Natural killer cell (primary cell): ENCODE data around the gene MCRS1. TPM values are rescaled to one million over a fixed set of nuclear protein-coding genes. Genes with fewer than 3 reads are reported as not detected.

Experiments
- ATAC-seq, 3 donors: fragments of 150-1000 bp in 2 of 3; fragments of 200-7000 bp in 1 of 3; cut with Tn5 transposase; 1 replicate in 1 of 3; 2 replicates in 2 of 3; pipeline ENCODE4 v1.10.0; 2021; ENCODE audit warnings: mild to moderate bottlenecking in 2 of 3, moderate library complexity in 2 of 3
- DNase-seq, 2 donors: peaks; one replicate each; pipeline versions ENCODE4 v3.0.0 to v3.0.0-alpha.2; 2013 to 2021; ENCODE audit warnings: mixed read lengths in 1 of 2
- H3K27ac ChIP-seq: one replicate; pipeline ENCODE4 v1.5.1; 2013; ENCODE audit warnings: mild to moderate bottlenecking, low read length
- H3K27me3 ChIP-seq: one replicate; pipeline ENCODE4 v1.6.1; 2013; ENCODE audit warnings: low read length; ENCODE audit not compliant: control insufficient read depth, insufficient read depth
- H3K36me3 ChIP-seq: one replicate; pipeline ENCODE4 v1.6.1; 2013; ENCODE audit warnings: low read length; ENCODE audit not compliant: control insufficient read depth, insufficient read depth
- H3K4me1 ChIP-seq: one replicate; pipeline ENCODE4 v1.6.1; 2013; ENCODE audit warnings: low read length; ENCODE audit not compliant: control insufficient read depth, insufficient read depth
- H3K4me3 ChIP-seq: one replicate; pipeline ENCODE4 v1.5.1; 2013; ENCODE audit warnings: low read length
- H3K9me3 ChIP-seq: one replicate; pipeline ENCODE4 v1.6.1; 2013; ENCODE audit warnings: low read length; ENCODE audit not compliant: control insufficient read depth, insufficient read depth
- H3K27ac Mint-ChIP-seq, 2 donors: one replicate each; pipeline ENCODE4 v1.8.0; 2022; ENCODE audit warnings: mild to moderate bottlenecking in 2 of 2, mixed read lengths in 2 of 2, moderate library complexity in 1 of 2
- H3K27me3 Mint-ChIP-seq, 2 donors: one replicate each; pipeline ENCODE4 v1.8.0; 2022; ENCODE audit warnings: low read depth in 2 of 2, mixed read lengths in 2 of 2
- H3K36me3 Mint-ChIP-seq: one replicate; pipeline ENCODE4 v1.8.0; 2022; ENCODE audit warnings: mixed read lengths
- H3K4me1 Mint-ChIP-seq, 2 donors: one replicate each; pipeline ENCODE4 v1.8.0; 2022; ENCODE audit warnings: mixed read lengths in 2 of 2
- H3K4me3 Mint-ChIP-seq: one replicate; pipeline ENCODE4 v1.8.0; 2022; ENCODE audit warnings: mild to moderate bottlenecking, moderate library complexity, mixed read lengths
- H3K9me3 Mint-ChIP-seq, 2 donors: one replicate each; pipeline ENCODE4 v1.8.0; 2022; ENCODE audit warnings: mixed read lengths in 2 of 2
- CTCF ChIP-seq: fragments of 200-600 bp; IDR thresholded peaks from one replicate; pipeline ENCODE4 v1.8.0; 2022; ENCODE audit warnings: antibody characterized with exemption
- WGBS: methylation state at CpG from one replicate; pipeline ENCODE4 v1.1.7; 2013; ENCODE audit warnings: missing lambda C conversion rate; ENCODE audit not compliant: insufficient coverage; 5-methylcytosine and 5-hydroxymethylcytosine counted together
- intact Hi-C: fragments of 100-400 bp; cut with micrococcal nuclease; formaldehyde crosslinking; loops from one replicate; pipeline ENCODE4 v1.14.2; 2022
- total RNA-seq, 4 donors: library from RNA; stranded (reverse); fragments of 120-200 nt in 1 of 4; gene quantifications; one replicate each; pipeline versions ENCODE4 v1.2.3 to v1.2.4, GENCODE V29; 2013 to 2022

MCRS1 gene
- total RNA-seq, 3 donors from 2014 or later (not counting 1 experiment from before 2014, with no cell fraction given): 78.4 to 96.5 (median 83.9) TPM

GRCh38 chr12:49562233-49562632 lies 5.7 kb downstream of the MCRS1 start:
- TF ChIP-seq CTCF: no peak
- Mint-ChIP-seq H3K27me3 (no peaks in the 10 kb centered on the region), H3K9me3 (no peaks in the 10 kb centered on the region), H3K4me1 (peaks cover 35 to 39% of the 10 kb centered on the region in 2 donors), H3K27ac (peak overlapping the region in 1 of 2 donors; percentile 2), H3K36me3 (peaks cover 11% of the 10 kb centered on the region), H3K4me3 (no peak overlapping the region)
- Histone ChIP-seq H3K4me1 (peaks cover 48% of the 10 kb centered on the region), H3K27me3 (no peaks in the 10 kb centered on the region), H3K27ac (no peak overlapping the region), H3K4me3 (no peak overlapping the region), H3K9me3 (no peaks in the 10 kb centered on the region), H3K36me3 (peaks cover 70% of the 10 kb centered on the region)
- no peak for DNase-seq
- ATAC-seq: no peak
- intact Hi-C loops: no loop called here
- WGBS: 93% methylated on average over 6 of the region's 6 CpGs

GRCh38 chr12:49560695-49561094 lies 7.2 kb downstream of the MCRS1 start:
- intact Hi-C loops: no loop called here
- Mint-ChIP-seq H3K36me3 (peaks cover 11% of the 10 kb centered on the region), H3K4me1 (peaks cover 26 to 33% of the 10 kb centered on the region in 2 donors), H3K27me3 (no peaks in the 10 kb centered on the region), H3K27ac (no peak overlapping the region), H3K4me3 (no peak overlapping the region), H3K9me3 (no peaks in the 10 kb centered on the region)
- H3K9me3 ChIP-seq: no peaks in the 10 kb centered on the region
- no peak for TF ChIP-seq CTCF
- H3K27ac ChIP-seq: no peak overlapping the region
- DNase-seq: no peak
- H3K36me3 ChIP-seq: peaks cover 82% of the 10 kb centered on the region
- no peak overlapping the region for H3K4me3 ChIP-seq
- 86% methylated on average over 7 of the region's 7 CpGs for WGBS
- ATAC-seq: no peak
- H3K4me1 ChIP-seq: peaks cover 33% of the 10 kb centered on the region
- H3K27me3 ChIP-seq: no peaks in the 10 kb centered on the region

GRCh38 chr12:49559011-49559675 lies 8.8 kb downstream of the MCRS1 start:
- H3K4me1 Mint-ChIP-seq: peaks cover 12 to 18% of the 10 kb centered on the region in 2 donors
- ATAC-seq (no peak), DNase-seq (no peak)
- Histone ChIP-seq H3K27ac (no peak overlapping the region), H3K4me3 (no peak overlapping the region), H3K36me3 (peaks cover 77% of the 10 kb centered on the region), H3K9me3 (no peaks in the 10 kb centered on the region), H3K4me1 (peaks cover 18% of the 10 kb centered on the region), H3K27me3 (no peaks in the 10 kb centered on the region)
- H3K27me3 Mint-ChIP-seq: no peaks in the 10 kb centered on the region
- no peaks in the 10 kb centered on the region for H3K9me3 Mint-ChIP-seq
- TF ChIP-seq CTCF: no peak
- intact Hi-C loops: no loop called here
- 96% methylated on average over 17 of the region's 17 CpGs for WGBS
- H3K4me3 Mint-ChIP-seq: no peak overlapping the region
- H3K36me3 Mint-ChIP-seq: peaks cover 11% of the 10 kb centered on the region
- H3K27ac Mint-ChIP-seq: no peak overlapping the region

GRCh38 chr12:49558526-49558925 lies 9.4 kb downstream of the MCRS1 start:
- DNase-seq (no peak), ATAC-seq (no peak)
- Histone ChIP-seq H3K27ac (no peak overlapping the region), H3K4me1 (peaks cover 11% of the 10 kb centered on the region), H3K4me3 (no peak overlapping the region), H3K9me3 (no peaks in the 10 kb centered on the region), H3K36me3 (peaks cover 71% of the 10 kb centered on the region), H3K27me3 (no peaks in the 10 kb centered on the region)
- peaks cover 11% of the 10 kb centered on the region for H3K36me3 Mint-ChIP-seq
- H3K4me1 Mint-ChIP-seq: peaks cover 6 to 11% of the 10 kb centered on the region in 2 donors
- H3K4me3 Mint-ChIP-seq: no peak overlapping the region
- TF ChIP-seq CTCF: no peak
- 98% methylated on average over 13 of the region's 13 CpGs for WGBS
- no peaks in the 10 kb centered on the region for H3K9me3 Mint-ChIP-seq
- intact Hi-C loops: no loop called here
- no peaks in the 10 kb centered on the region for H3K27me3 Mint-ChIP-seq
- no peak overlapping the region for H3K27ac Mint-ChIP-seq
